Esophagus squamous epithelium (tissue), 4 donors: ENCODE measurements around the gene DNM2.

Source experiments
- POLR2A ChIP-seq, 4 donors: fragments of 450-650 bp; IDR thresholded peaks; one replicate each; pipeline ENCODE4 v1.6.1; 2017; ENCODE audit warnings: antibody characterized with exemption in 4 of 4, mild to moderate bottlenecking in 4 of 4, moderate library complexity in 3 of 4
- TF ChIP-seq, protein P1 (sequence below), 6 experiments: fragments of 450-650 bp in 4 of 6; fragments of 200-600 bp in 2 of 6; sonication (generic) in 2 of 6; IDR thresholded peaks; one replicate each; pipeline ENCODE4 v1.5.1; 2016 to 2019; ENCODE audit warnings: antibody characterized with exemption in 6 of 6, mild to moderate bottlenecking in 4 of 6, moderate library complexity in 4 of 6

- TF ChIP-seq, protein P1, sequence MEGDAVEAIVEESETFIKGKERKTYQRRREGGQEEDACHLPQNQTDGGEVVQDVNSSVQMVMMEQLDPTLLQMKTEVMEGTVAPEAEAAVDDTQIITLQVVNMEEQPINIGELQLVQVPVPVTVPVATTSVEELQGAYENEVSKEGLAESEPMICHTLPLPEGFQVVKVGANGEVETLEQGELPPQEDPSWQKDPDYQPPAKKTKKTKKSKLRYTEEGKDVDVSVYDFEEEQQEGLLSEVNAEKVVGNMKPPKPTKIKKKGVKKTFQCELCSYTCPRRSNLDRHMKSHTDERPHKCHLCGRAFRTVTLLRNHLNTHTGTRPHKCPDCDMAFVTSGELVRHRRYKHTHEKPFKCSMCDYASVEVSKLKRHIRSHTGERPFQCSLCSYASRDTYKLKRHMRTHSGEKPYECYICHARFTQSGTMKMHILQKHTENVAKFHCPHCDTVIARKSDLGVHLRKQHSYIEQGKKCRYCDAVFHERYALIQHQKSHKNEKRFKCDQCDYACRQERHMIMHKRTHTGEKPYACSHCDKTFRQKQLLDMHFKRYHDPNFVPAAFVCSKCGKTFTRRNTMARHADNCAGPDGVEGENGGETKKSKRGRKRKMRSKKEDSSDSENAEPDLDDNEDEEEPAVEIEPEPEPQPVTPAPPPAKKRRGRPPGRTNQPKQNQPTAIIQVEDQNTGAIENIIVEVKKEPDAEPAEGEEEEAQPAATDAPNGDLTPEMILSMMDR (IDR thresholded peaks at IDR 0.05): no peak
- no peak for TF ChIP-seq POLR2A (IDR thresholded peaks at IDR 0.05)
Observed at GRCh38 chr19:10694706-10695307, 23.1 kb upstream of the DNM2 start.
